ENCODE measurements around the gene PRKCSH. TPM values are rescaled to one million over a fixed set of nuclear protein-coding genes. Genes with fewer than 3 reads are reported as not detected.

The PRKCSH gene
- total RNA-seq, 2 donors from 2014 or later, result 454 to 459 TPM

- Mint-ChIP-seq H3K9me3 (no peaks in the 10 kb centered on the region), H3K4me3 (no peak overlapping the region), H3K27ac (no peak overlapping the region), H3K36me3 (ENCODE audit: low read depth) (no peaks in the 10 kb centered on the region), H3K27me3 (ENCODE audit: insufficient read depth) (no peaks in the 10 kb centered on the region), H3K4me1 (no peaks in the 10 kb centered on the region)
- Histone ChIP-seq H3K9me3 (ENCODE audit: control insufficient read depth, low read length) (no peaks in the 10 kb centered on the region), H3K9ac (ENCODE audit: extremely low read depth, low read length, poor library complexity, severe bottlenecking) (no peak overlapping the region), H3K4me3 (ENCODE audit: low read length) (no peak overlapping the region), H3K4me1 (ENCODE audit: control insufficient read depth, insufficient read depth, low read length) (no peaks in the 10 kb centered on the region), H3K36me3 (ENCODE audit: control insufficient read depth, insufficient read depth, low read length) (no peaks in the 10 kb centered on the region), H3K27me3 (ENCODE audit: control insufficient read depth, insufficient read depth, low read length, poor library complexity, severe bottlenecking) (no peaks in the 10 kb centered on the region), H3K27ac (ENCODE audit: low read depth, low read length) (no peak overlapping the region)
- WGBS, 2 experiments (ENCODE audit: insufficient coverage in 1 of 2, insufficient read length in 1 of 2), result 61 to 92% methylated on average over 2 to 4 of the region's 4 CpGs
- DNase-seq, result peak; percentile 61
- TF ChIP-seq CTCF (conservative IDR thresholded peaks at IDR 0.05), result peak; percentile 59
These were observed 24.8 kb downstream of the PRKCSH start for GRCh38 chr19:11460207-11460606.

GRCh38 chr19:11461453-11461852 lies 26.0 kb downstream of the PRKCSH start:
- Histone ChIP-seq H3K9me3 (ENCODE audit: control insufficient read depth, low read length) (no peaks in the 10 kb centered on the region), H3K4me3 (ENCODE audit: low read length) (no peak overlapping the region), H3K36me3 (ENCODE audit: control insufficient read depth, insufficient read depth, low read length) (no peaks in the 10 kb centered on the region), H3K9ac (ENCODE audit: extremely low read depth, low read length, poor library complexity, severe bottlenecking) (no peak overlapping the region), H3K4me1 (ENCODE audit: control insufficient read depth, insufficient read depth, low read length) (no peaks in the 10 kb centered on the region), H3K27me3 (ENCODE audit: control insufficient read depth, insufficient read depth, low read length, poor library complexity, severe bottlenecking) (no peaks in the 10 kb centered on the region), H3K27ac (ENCODE audit: low read depth, low read length) (no peak overlapping the region)
- no peak for TF ChIP-seq CTCF (conservative IDR thresholded peaks at IDR 0.05)
- Mint-ChIP-seq H3K4me1 (no peaks in the 10 kb centered on the region), H3K27ac (no peak overlapping the region), H3K4me3 (no peak overlapping the region), H3K27me3 (ENCODE audit: insufficient read depth) (no peaks in the 10 kb centered on the region), H3K36me3 (ENCODE audit: low read depth) (no peaks in the 10 kb centered on the region), H3K9me3 (no peaks in the 10 kb centered on the region)
- 83 to 97% methylated on average over 1 to 2 of the region's 2 CpGs for WGBS, 2 experiments (ENCODE audit: insufficient coverage in 1 of 2, insufficient read length in 1 of 2)
- DNase-seq, result no peak

- Mint-ChIP-seq H3K36me3 (ENCODE audit: low read depth) (no peaks in the 10 kb centered on the region), H3K27ac (no peak overlapping the region), H3K4me1 (no peaks in the 10 kb centered on the region), H3K4me3 (no peak overlapping the region), H3K9me3 (no peaks in the 10 kb centered on the region), H3K27me3 (ENCODE audit: insufficient read depth) (no peaks in the 10 kb centered on the region)
- Histone ChIP-seq H3K4me3 (ENCODE audit: low read length) (no peak overlapping the region), H3K27me3 (ENCODE audit: control insufficient read depth, insufficient read depth, low read length, poor library complexity, severe bottlenecking) (no peaks in the 10 kb centered on the region), H3K27ac (ENCODE audit: low read depth, low read length) (no peak overlapping the region), H3K4me1 (ENCODE audit: control insufficient read depth, insufficient read depth, low read length) (no peaks in the 10 kb centered on the region), H3K9me3 (ENCODE audit: control insufficient read depth, low read length) (no peaks in the 10 kb centered on the region), H3K9ac (ENCODE audit: extremely low read depth, low read length, poor library complexity, severe bottlenecking) (no peak overlapping the region), H3K36me3 (ENCODE audit: control insufficient read depth, insufficient read depth, low read length) (no peaks in the 10 kb centered on the region)
- no peak for TF ChIP-seq CTCF (conservative IDR thresholded peaks at IDR 0.05)
- no peak for DNase-seq
- 83 to 84% methylated on average over 10 to 12 of the region's 12 CpGs for WGBS, 2 experiments (ENCODE audit: insufficient coverage in 1 of 2, insufficient read length in 1 of 2)
These were observed 28.0 kb downstream of the PRKCSH start for GRCh38 chr19:11463391-11463790.
